Gastrocnemius medialis (tissue), 4 donors: ENCODE data around the gene ZNF239. TPM values are rescaled to one million over a fixed set of nuclear protein-coding genes. Genes with fewer than 3 reads are reported as not detected.
"Not testable (repeated sequence)": the region's sequence is repeated elsewhere in the genome, so short reads cannot be mapped to it uniquely, and the experiment has no call there.

Experiments used
- ATAC-seq, 2 donors: fragments of 150-250 bp; one replicate each; pipeline ENCODE4 v1.9.1; 2016
- DNase-seq, 2 donors: peaks; one replicate each; pipeline ENCODE4 v3.0.0-alpha.2; 2019
- H3K27ac ChIP-seq, 4 donors: fragments of 200-600 bp; sonication (generic); 1 replicate in 1 of 4; 2 replicates in 3 of 4; pipeline ENCODE4 v1.5.1; 2016 to 2018; ENCODE audit warnings: mild to moderate bottlenecking in 2 of 4, moderate library complexity in 1 of 4
- H3K27me3 ChIP-seq, 3 donors: fragments of 200-600 bp; sonication (generic) in 2 of 3; 1 replicate in 1 of 3; 2 replicates in 2 of 3; pipeline versions ENCODE4 v1.5.1 to v1.6.0; 2016 to 2019; ENCODE audit warnings: mild to moderate bottlenecking in 1 of 3, moderate library complexity in 1 of 3
- H3K36me3 ChIP-seq, 2 donors: fragments of 200-600 bp; sonication (generic) in 1 of 2; one replicate each; pipeline ENCODE4 v1.5.1; 2017 to 2018
- H3K4me1 ChIP-seq, 2 donors: fragments of 200-600 bp; sonication (generic) in 1 of 2; one replicate each; pipeline ENCODE4 v1.5.1; 2016 to 2017; ENCODE audit warnings: mild to moderate bottlenecking in 2 of 2
- H3K4me3 ChIP-seq, 4 donors: fragments of 200-600 bp; sonication (generic) in 3 of 4; 1 replicate in 1 of 4; 2 replicates in 3 of 4; pipeline ENCODE4 v1.5.1; 2016 to 2019; ENCODE audit warnings: mild to moderate bottlenecking in 2 of 4
- H3K9me3 ChIP-seq, 3 donors: fragments of 200-600 bp; sonication (generic) in 2 of 3; 1 replicate in 1 of 3; 2 replicates in 2 of 3; pipeline ENCODE4 v1.5.1; 2016 to 2019
- CTCF ChIP-seq, 5 experiments: fragments of 450-650 bp in 3 of 5; fragments of 200-600 bp in 2 of 5; sonication (generic) in 2 of 5; IDR thresholded peaks in 4 of 5; conservative IDR thresholded peaks in 1 of 5; 1 replicate in 4 of 5; 2 replicates in 1 of 5; pipeline ENCODE4 v1.5.1; 2016 to 2019; ENCODE audit warnings: antibody characterized with exemption in 5 of 5, mild to moderate bottlenecking in 3 of 5, moderate library complexity in 3 of 5
- POLR2A ChIP-seq, 2 donors: fragments of 450-650 bp; IDR thresholded peaks; one replicate each; pipeline ENCODE4 v1.6.1; 2017; ENCODE audit warnings: antibody characterized with exemption in 2 of 2, mild to moderate bottlenecking in 2 of 2, moderate library complexity in 2 of 2
- in situ Hi-C, 4 donors: fragments of 200-750 bp; cut with MboI; loops; one replicate each; pipeline versions ENCODE4 v1.15.0 to v1.8.0; 2017; ENCODE audit warnings: low sequenced_read_pairs in 4 of 4
- intact Hi-C: fragments of 100-400 bp; cut with DNase I; formaldehyde crosslinking; loops from one replicate; pipeline ENCODE4 v1.15.1; 2023; ENCODE audit warnings: low total_unique reads
- total RNA-seq, 4 donors: library from RNA; depleted of rRNA; stranded (reverse); fragments of >200 nt; gene quantifications; one replicate each; pipeline versions ENCODE4 v1.1.0 to v1.2.3, GENCODE V29; 2016

ZNF239 gene
- total RNA-seq, 4 donors from 2014 or later, result 2.0 to 4.3 (median 3.2) TPM

DNA sequence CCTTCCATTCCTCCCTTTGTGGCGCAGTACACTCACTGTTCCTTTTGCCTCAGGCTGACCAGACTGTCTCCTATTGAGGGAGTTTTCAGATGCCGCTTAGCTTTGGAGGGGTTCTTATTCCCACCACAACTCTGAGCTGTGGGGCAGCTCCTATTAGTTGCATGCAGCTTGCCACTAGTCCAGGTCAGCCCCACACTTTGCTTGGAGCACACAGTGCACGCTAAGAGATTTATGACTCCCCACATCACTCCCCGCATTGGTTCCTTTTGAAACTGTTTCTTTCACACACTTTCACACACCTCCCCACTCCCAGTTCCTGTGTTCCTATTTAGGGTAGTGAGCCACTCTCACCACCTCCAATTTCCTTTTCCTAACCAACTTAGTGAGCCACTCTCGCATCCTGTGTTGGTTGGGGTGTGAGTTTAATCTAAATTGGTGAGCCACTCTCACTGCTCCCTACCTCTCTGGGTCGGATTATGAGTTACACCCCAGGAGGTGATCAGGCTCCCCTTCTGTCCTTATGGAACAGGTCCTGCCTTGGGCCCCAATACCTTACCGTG is 21.4 kb upstream of the ZNF239 start:
- intact Hi-C loops (no loop called here), in situ Hi-C loops (no loop called here)
- no peaks in the 10 kb centered on the region for H3K4me1 ChIP-seq
- no peaks in the 10 kb centered on the region for H3K27me3 ChIP-seq
- ATAC-seq (no peak), DNase-seq (no peak)
- no peaks in the 10 kb centered on the region for H3K9me3 ChIP-seq
- no peaks in the 10 kb centered on the region for H3K36me3 ChIP-seq
- H3K27ac ChIP-seq, result no peak overlapping the region
- peak overlapping the region in 1 of 4 donors; percentile 19 for H3K4me3 ChIP-seq
- TF ChIP-seq CTCF (IDR thresholded peaks at IDR 0.05 in 4 of 5, conservative IDR thresholded peaks at IDR 0.05 in 1 of 5) (no peak), POLR2A (IDR thresholded peaks at IDR 0.05) (no peak)

GRCh38 chr10:43594944-43595589 is 20.7 kb upstream of the ZNF239 start:
- no peaks in the 10 kb centered on the region for H3K4me1 ChIP-seq
- no peak overlapping the region for H3K27ac ChIP-seq
- TF ChIP-seq POLR2A (IDR thresholded peaks at IDR 0.05) (no peak), CTCF (IDR thresholded peaks at IDR 0.05 in 4 of 5, conservative IDR thresholded peaks at IDR 0.05 in 1 of 5) (no peak)
- H3K9me3 ChIP-seq, result no peaks in the 10 kb centered on the region
- intact Hi-C loops, result no loop called here
- no peak for DNase-seq
- in situ Hi-C loops, result no loop called here
- no peak for ATAC-seq
- no peaks in the 10 kb centered on the region for H3K27me3 ChIP-seq
- no peaks in the 10 kb centered on the region for H3K36me3 ChIP-seq
- peak overlapping the region; percentile 19 to 23 (median 22) for H3K4me3 ChIP-seq

DNA sequence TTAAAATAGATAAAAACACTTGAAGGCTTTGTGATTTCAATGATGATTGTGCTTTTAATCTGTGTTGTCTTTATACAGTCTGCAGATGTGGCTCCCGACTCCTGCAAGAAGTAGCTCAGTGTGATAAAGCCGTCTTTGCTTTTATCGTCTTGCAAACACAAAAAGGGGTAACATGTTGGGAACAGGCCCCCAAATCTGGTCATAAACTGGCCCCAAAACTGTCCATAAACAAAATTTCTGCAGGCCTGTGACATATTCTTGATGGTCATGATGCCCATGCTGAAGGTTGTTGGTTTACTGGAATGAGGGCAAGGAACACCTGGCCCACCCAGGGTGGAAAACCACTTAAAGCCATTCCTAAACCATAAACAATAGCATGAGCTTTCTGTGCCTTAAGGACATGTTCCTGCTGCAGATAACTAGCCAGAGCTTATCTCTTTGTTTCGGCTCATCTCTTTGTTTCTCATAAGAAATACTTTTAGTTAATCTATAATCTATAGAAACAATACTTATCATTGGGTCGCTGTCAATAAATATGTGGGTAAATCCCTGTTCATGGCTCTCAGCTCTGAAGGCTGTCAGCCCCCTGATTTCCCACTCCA is 17.0 kb upstream of the ZNF239 start:
- no peaks in the 10 kb centered on the region for H3K36me3 ChIP-seq
- intact Hi-C loops, result no loop called here
- ATAC-seq (no peak), DNase-seq (no peak)
- no peaks in the 10 kb centered on the region for H3K4me1 ChIP-seq
- in situ Hi-C loops, result no loop called here
- H3K4me3 ChIP-seq, result no peak overlapping the region
- H3K27me3 ChIP-seq, result no peaks in the 10 kb centered on the region
- TF ChIP-seq POLR2A (IDR thresholded peaks at IDR 0.05) (no peak), CTCF (IDR thresholded peaks at IDR 0.05 in 4 of 5, conservative IDR thresholded peaks at IDR 0.05 in 1 of 5) (no peak)
- no peak overlapping the region for H3K27ac ChIP-seq
- no peaks in the 10 kb centered on the region for H3K9me3 ChIP-seq

DNA sequence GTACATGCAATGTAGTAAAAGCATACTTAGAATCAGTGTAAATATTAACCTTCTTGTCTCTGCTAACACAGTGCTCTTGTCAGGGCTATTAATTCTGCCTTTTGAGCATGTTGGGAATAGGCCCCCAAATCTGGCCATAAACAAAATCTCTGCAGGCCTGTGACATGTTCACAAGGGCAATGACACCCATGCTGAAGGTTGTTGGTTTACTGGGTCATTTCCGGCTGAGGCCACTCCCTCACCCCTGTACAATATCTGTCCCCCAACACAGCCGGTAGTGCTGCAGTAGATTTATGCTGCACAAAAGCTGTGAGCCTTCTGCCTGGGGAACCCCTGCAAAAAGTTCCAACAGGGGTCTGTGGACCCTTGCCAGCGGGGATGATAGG is 12.3 kb upstream of the ZNF239 start:
- ATAC-seq, H3K36me3 ChIP-seq, DNase-seq, H3K27ac ChIP-seq, H3K27me3 ChIP-seq, H3K4me1 ChIP-seq, H3K4me3 ChIP-seq, in situ Hi-C loops, H3K9me3 ChIP-seq, intact Hi-C loops: not testable (repeated sequence)

- intact Hi-C loops (no loop called here), in situ Hi-C loops (no loop called here)
- no peaks in the 10 kb centered on the region for H3K27me3 ChIP-seq
- H3K4me1 ChIP-seq, result no peaks in the 10 kb centered on the region
- no peak for ATAC-seq
- H3K36me3 ChIP-seq, result no peaks in the 10 kb centered on the region
- H3K27ac ChIP-seq, result no peak overlapping the region
- TF ChIP-seq CTCF (IDR thresholded peaks at IDR 0.05 in 4 of 5, conservative IDR thresholded peaks at IDR 0.05 in 1 of 5) (no peak), POLR2A (IDR thresholded peaks at IDR 0.05) (no peak)
- H3K9me3 ChIP-seq, result no peaks in the 10 kb centered on the region
- DNase-seq, result no peak
- no peak overlapping the region for H3K4me3 ChIP-seq
Measured at GRCh38 chr10:43585981-43586729, 11.7 kb upstream of the ZNF239 start.
